CD4-positive, CD25-positive, alpha-beta regulatory T cell (primary cell): ENCODE results near the gene GINS2. TPM values are rescaled to one million over a fixed set of nuclear protein-coding genes. Genes with fewer than 3 reads are reported as not detected.

Experiments
- ATAC-seq, 2 donors: fragments of 150-1000 bp; cut with Tn5 transposase; one replicate each; pipeline ENCODE4 v1.10.0; 2021; ENCODE audit warnings: low read depth in 2 of 2, moderate number of reproducible peaks in 2 of 2, moderate library complexity in 1 of 2
- DNase-seq, 3 donors: peaks; one replicate each; pipeline versions ENCODE4 v3.0.0 to v3.0.0-alpha.2; 2012 to 2022; ENCODE audit warnings: mixed read lengths in 1 of 3
- H3K27ac ChIP-seq: one replicate; pipeline ENCODE4 v1.7.0; 2013; ENCODE audit warnings: mild to moderate bottlenecking, low read length; ENCODE audit not compliant: insufficient read depth, poor library complexity, severe bottlenecking
- H3K27me3 ChIP-seq: one replicate; pipeline ENCODE4 v1.7.0; 2013; ENCODE audit warnings: low read length; ENCODE audit not compliant: control insufficient read depth, insufficient read depth
- H3K36me3 ChIP-seq: one replicate; pipeline ENCODE4 v1.7.0; 2013; ENCODE audit warnings: mild to moderate bottlenecking, low read length, moderate library complexity; ENCODE audit not compliant: control insufficient read depth, insufficient read depth
- H3K4me1 ChIP-seq: 2 replicates; pipeline ENCODE4 v1.7.0; 2013; ENCODE audit warnings: mild to moderate bottlenecking, low read length; ENCODE audit not compliant: insufficient read depth, control insufficient read depth, poor library complexity, severe bottlenecking
- H3K4me3 ChIP-seq: one replicate; pipeline ENCODE4 v1.7.0; 2013; ENCODE audit warnings: low read depth, mild to moderate bottlenecking, low read length, moderate library complexity
- H3K9me3 ChIP-seq, 2 experiments: 1 replicate in 1 of 2; 2 replicates in 1 of 2; pipeline ENCODE4 v1.7.0; 2013; ENCODE audit warnings: low read length in 2 of 2, mild to moderate bottlenecking in 1 of 2, moderate library complexity in 1 of 2; ENCODE audit not compliant: control insufficient read depth in 2 of 2
- H3K27ac Mint-ChIP-seq, 3 donors: one replicate each; pipeline ENCODE4 v1.8.0; 2020 to 2022; ENCODE audit warnings: mild to moderate bottlenecking in 3 of 3, mixed read lengths in 3 of 3, moderate library complexity in 2 of 3
- H3K27me3 Mint-ChIP-seq: one replicate; pipeline ENCODE4 v1.8.0; 2022; ENCODE audit warnings: mild to moderate bottlenecking, mixed read lengths
- H3K36me3 Mint-ChIP-seq: one replicate; pipeline ENCODE4 v1.8.0; 2020; ENCODE audit warnings: mixed read lengths
- H3K4me1 Mint-ChIP-seq, 4 donors: one replicate each; pipeline ENCODE4 v1.8.0; 2020 to 2022; ENCODE audit warnings: mixed read lengths in 4 of 4, mild to moderate bottlenecking in 1 of 4
- H3K4me3 Mint-ChIP-seq, 4 donors: one replicate each; pipeline ENCODE4 v1.8.0; 2020 to 2022; ENCODE audit warnings: mild to moderate bottlenecking in 4 of 4, mixed read lengths in 4 of 4, moderate library complexity in 3 of 4
- H3K9me3 Mint-ChIP-seq, 7 donors: one replicate each; pipeline ENCODE4 v1.8.0; 2020 to 2022; ENCODE audit warnings: mixed read lengths in 7 of 7, mild to moderate bottlenecking in 3 of 7, moderate library complexity in 2 of 7
- polyA plus RNA-seq, 4 donors: library from polyadenylated mRNA; unstranded; fragments of 300-500 nt; fragmentation: Illumina TruSeq; gene quantifications; one replicate each; pipeline ENCODE4 v1.2.3, GENCODE V29; 2021
- total RNA-seq: library from RNA; stranded (reverse); gene quantifications from one replicate; pipeline ENCODE4 v1.2.3, GENCODE V29; 2022

The GINS2 gene
- total and polyA plus RNA-seq, 5 donors from 2014 or later = 2.9 to 5.1 (median 3.9) TPM

DNA sequence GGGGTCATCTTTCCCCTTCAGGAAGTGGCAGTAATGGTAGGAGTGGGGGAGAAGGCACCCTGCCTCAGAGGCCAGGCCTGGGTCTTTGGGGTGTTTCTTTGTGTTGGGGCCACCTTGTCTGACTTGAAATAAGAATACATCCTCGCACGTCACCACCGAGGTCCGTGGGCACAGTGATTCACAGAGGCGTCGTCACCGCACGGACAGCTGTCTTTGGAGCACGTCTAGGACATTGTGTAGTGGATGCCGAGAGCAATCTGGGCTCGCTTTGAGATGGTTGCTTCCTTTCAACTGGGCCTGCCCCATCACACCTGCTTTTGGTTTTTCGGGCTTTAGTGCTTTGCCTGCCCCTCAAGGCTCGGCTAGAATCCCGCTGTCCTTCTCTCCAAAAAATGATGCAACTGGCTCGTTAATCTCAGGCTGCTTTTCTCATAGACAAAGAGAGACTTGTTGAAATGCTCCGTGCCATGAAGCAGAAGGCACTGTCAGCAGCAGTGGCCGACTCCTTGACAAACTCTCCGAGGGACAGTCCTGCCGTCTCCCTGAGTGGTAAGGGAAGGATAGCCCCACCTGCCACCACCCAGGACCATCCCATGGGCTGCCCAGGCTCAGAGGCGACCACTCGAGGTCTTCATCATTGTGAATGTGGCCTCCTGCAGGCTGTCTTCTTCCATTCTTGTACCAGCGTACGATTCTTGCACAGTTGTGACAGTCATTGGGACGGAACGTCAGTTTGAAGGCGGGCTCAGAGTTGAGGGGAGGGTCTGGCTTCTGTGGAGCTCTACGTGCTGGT is 24.0 kb downstream of the GINS2 start:
- peaks cover 21% of the 10 kb centered on the region for H3K36me3 Mint-ChIP-seq
- Histone ChIP-seq H3K4me1 (no peaks in the 10 kb centered on the region), H3K9me3 (no peaks in the 10 kb centered on the region), H3K36me3 (peaks cover 36% of the 10 kb centered on the region), H3K27ac (no peak overlapping the region), H3K27me3 (no peaks in the 10 kb centered on the region), H3K4me3 (no peak overlapping the region)
- peaks cover 0 to 3% (median 0%) of the 10 kb centered on the region in 4 donors for H3K4me1 Mint-ChIP-seq
- ATAC-seq (no peak), DNase-seq (no peak)
- H3K4me3 Mint-ChIP-seq = no peak overlapping the region
- no peaks in the 10 kb centered on the region for H3K9me3 Mint-ChIP-seq
- H3K27me3 Mint-ChIP-seq = no peaks in the 10 kb centered on the region
- peak overlapping the region in 1 of 3 donors; percentile 26 for H3K27ac Mint-ChIP-seq

DNA sequence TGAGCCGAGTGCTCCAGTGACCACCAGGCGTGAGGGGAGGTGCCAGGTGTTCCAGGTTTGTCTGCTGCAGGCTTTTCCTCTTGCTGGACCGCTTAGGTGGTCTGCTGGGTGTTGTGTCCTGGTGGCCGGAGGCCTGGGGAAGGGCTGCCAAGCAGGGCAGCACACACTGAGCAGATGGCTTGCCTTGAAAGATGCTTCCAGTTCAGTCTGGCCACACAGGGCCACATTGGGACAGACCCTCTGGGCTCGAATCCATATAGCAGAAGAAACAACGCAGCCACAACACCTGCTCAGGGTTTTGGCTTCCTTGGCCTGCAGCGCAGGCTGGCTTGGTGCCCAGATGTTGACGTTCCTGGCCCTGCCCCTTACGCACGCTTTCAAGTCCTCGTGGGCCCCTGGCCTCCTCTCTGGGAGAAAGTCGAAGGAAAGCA is 24.8 kb downstream of the GINS2 start:
- no peaks in the 10 kb centered on the region for H3K9me3 Mint-ChIP-seq
- H3K4me1 ChIP-seq = no peaks in the 10 kb centered on the region
- no peak for DNase-seq
- H3K36me3 Mint-ChIP-seq = peaks cover 23% of the 10 kb centered on the region
- no peaks in the 10 kb centered on the region for H3K27me3 Mint-ChIP-seq
- no peak overlapping the region for H3K27ac Mint-ChIP-seq
- H3K4me1 Mint-ChIP-seq = peaks cover 0 to 3% (median 0%) of the 10 kb centered on the region in 4 donors
- H3K4me3 Mint-ChIP-seq = no peak overlapping the region
- ATAC-seq = no peak
- H3K27ac ChIP-seq = no peak overlapping the region
- H3K4me3 ChIP-seq = no peak overlapping the region
- H3K27me3 ChIP-seq = no peaks in the 10 kb centered on the region
- peaks cover 33% of the 10 kb centered on the region for H3K36me3 ChIP-seq
- no peaks in the 10 kb centered on the region for H3K9me3 ChIP-seq

DNA sequence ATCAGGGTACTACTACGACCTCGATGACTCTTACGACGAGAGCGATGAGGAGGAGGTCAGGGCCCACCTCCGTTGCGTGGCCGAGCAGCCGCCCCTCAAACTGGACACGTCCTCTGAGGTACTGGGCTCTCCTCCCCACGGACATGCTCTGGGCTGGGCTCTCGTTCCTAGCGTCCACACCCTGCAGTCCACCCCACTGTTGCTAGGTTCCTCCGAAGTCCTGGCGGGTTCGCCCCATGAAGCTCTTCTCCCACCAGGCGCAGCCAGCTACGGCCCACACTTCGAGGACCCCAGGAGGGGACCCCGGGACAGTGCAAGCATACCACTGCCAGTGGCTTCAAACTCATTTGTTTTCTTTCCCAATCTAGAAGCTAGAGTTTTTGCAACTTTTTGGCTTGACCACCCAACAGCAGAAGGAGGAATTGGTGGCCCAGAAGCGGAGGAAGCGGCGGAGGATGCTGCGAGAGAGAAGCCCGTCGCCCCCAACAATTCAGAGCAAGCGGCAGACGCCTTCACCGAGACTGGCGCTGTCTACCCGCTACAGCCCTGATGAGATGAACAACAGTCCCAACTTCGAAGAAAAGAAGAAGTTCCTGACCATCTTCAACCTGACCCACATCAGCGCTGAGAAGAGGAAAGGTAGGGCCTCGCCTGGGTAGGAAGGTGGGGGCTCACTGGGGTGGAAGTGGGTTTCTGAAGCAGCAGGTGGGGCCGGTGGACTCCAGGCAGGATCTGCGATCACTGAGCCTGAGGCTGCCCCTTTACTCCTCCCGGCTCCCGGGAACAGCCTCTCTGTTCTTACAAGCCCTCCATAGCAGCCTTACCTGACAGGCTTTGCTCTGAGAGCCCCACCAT is 25.6 kb downstream of the GINS2 start:
- no peak overlapping the region for H3K27ac Mint-ChIP-seq
- no peaks in the 10 kb centered on the region for H3K9me3 ChIP-seq
- no peaks in the 10 kb centered on the region for H3K27me3 Mint-ChIP-seq
- H3K36me3 ChIP-seq = peaks cover 28% of the 10 kb centered on the region
- DNase-seq = no peak
- no peaks in the 10 kb centered on the region for H3K9me3 Mint-ChIP-seq
- no peak overlapping the region for H3K27ac ChIP-seq
- H3K4me3 ChIP-seq = no peak overlapping the region
- ATAC-seq = no peak
- H3K36me3 Mint-ChIP-seq = peaks cover 23% of the 10 kb centered on the region
- H3K4me1 ChIP-seq = no peaks in the 10 kb centered on the region
- H3K4me3 Mint-ChIP-seq = no peak overlapping the region
- no peaks in the 10 kb centered on the region for H3K27me3 ChIP-seq
- H3K4me1 Mint-ChIP-seq = peaks cover 0 to 3% (median 0%) of the 10 kb centered on the region in 4 donors

DNA sequence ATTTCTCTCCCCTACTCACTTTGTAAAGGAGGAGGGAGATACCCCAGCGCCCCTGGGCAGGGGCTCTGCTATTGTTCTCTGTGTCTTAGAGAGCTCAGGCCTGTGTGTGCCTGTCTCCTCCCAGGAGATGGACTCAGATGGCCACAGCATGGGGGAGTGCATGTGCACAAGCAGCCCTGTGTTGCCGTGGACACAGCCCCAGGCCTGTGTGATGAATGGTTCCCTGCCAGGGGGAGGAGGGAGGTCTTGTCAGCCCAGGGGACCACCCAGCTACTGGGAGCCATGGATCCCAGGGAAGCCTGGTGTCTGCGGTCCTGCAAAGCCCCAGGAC is 26.3 kb downstream of the GINS2 start:
- H3K36me3 ChIP-seq = peaks cover 28% of the 10 kb centered on the region
- H3K36me3 Mint-ChIP-seq = peaks cover 27% of the 10 kb centered on the region
- no peaks in the 10 kb centered on the region for H3K27me3 ChIP-seq
- no peaks in the 10 kb centered on the region for H3K9me3 ChIP-seq
- H3K27me3 Mint-ChIP-seq = no peaks in the 10 kb centered on the region
- H3K27ac ChIP-seq = no peak overlapping the region
- no peak overlapping the region for H3K27ac Mint-ChIP-seq
- no peak for ATAC-seq
- H3K4me1 Mint-ChIP-seq = peaks cover 0 to 3% (median 0%) of the 10 kb centered on the region in 4 donors
- no peak overlapping the region for H3K4me3 ChIP-seq
- no peak for DNase-seq
- H3K9me3 Mint-ChIP-seq = no peaks in the 10 kb centered on the region
- no peak overlapping the region for H3K4me3 Mint-ChIP-seq
- no peaks in the 10 kb centered on the region for H3K4me1 ChIP-seq

DNA sequence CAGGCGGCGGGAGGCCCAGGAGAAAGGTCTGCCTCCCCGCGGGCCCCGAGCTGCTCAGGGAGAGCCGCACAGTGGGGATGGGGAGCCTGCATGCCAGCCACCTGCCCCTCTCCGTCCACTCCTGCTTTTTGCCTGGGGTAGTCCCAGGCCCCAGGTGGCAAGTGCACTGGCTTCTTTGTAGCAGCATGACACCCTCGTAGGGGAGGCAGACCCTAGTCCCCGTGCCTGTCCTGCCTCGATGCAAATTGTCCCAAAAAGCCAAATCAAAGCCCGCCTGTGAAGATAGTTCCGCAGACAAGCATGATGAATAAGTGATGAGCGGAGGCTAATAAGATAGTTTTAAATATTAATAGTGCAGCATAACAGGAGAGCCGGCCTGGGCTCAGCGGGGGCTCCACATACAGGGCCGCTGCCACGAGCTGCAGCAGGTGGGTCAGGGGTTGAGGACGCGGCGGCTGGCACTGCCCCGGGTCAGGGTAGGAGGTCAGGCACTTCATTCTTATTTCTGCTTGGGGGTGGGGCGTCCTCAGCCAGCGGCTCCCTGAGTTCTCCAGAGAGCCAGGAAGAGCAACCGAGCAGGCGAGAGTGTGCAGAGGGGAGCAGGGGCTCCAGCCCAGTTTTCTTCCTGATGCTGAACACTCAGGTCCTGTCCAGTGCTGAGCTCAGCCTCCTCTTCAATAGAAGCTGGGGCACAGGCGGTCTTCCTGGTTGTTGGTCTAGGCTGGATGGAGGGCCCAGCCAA is 26.8 kb downstream of the GINS2 start:
- no peak for DNase-seq
- Mint-ChIP-seq H3K4me1 (peaks cover 0 to 3% (median 0%) of the 10 kb centered on the region in 4 donors), H3K9me3 (no peaks in the 10 kb centered on the region), H3K27ac (no peak overlapping the region), H3K4me3 (no peak overlapping the region), H3K27me3 (no peaks in the 10 kb centered on the region), H3K36me3 (peaks cover 27% of the 10 kb centered on the region)
- no peaks in the 10 kb centered on the region for H3K9me3 ChIP-seq
- no peak for ATAC-seq
- no peak overlapping the region for H3K4me3 ChIP-seq
- no peaks in the 10 kb centered on the region for H3K4me1 ChIP-seq
- no peak overlapping the region for H3K27ac ChIP-seq
- peaks cover 27% of the 10 kb centered on the region for H3K36me3 ChIP-seq
- no peaks in the 10 kb centered on the region for H3K27me3 ChIP-seq

DNA sequence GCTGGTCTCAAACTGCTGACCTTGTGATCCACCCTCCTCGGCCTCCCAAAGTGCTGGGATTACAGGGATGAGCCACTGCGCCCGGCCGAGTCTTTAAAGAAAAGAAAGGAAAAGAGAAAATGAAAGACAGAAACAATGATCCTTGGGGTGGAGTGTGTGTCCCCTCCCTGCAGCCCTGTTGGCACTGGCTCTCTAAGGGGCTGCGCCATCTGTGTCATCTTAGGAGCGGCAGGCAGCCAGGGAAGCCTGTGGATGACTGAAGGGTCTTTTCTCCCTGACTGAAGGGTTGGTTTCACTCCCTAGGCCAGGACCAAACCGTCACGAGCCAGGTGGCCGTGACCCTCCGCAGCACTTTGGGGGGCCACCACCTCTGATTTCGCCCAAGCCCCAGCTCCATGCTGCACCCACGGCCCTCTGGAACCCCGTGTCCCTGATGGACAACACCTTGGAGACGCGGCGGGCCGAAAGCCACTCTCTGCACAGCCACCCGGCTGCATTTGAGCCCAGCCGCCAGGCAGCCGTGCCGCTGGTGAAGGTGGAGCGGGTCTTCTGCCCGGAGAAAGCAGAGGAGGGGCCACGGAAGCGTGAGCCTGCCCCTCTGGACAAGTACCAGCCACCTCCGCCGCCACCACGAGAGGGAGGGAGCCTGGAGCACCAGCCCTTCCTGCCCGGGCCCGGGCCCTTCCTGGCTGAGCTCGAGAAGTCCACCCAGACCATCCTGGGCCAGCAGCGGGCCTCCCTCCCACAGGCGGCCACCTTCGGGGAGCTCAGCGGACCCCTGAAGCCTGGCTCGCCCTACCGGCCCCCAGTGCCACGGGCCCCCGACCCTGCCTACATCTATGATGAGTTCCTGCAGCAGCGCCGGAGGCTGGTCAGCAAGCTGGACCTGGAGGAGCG is 27.7 kb downstream of the GINS2 start:
- no peak overlapping the region for H3K27ac Mint-ChIP-seq

More for the DNA sequence above, 27.7 kb downstream of the GINS2 start:
- no peaks in the 10 kb centered on the region for H3K9me3 ChIP-seq
- no peak overlapping the region for H3K4me3 Mint-ChIP-seq
- no peaks in the 10 kb centered on the region for H3K9me3 Mint-ChIP-seq
- H3K27ac ChIP-seq = no peak overlapping the region
- no peak for ATAC-seq
- no peaks in the 10 kb centered on the region for H3K27me3 ChIP-seq
- peaks cover 0 to 3% (median 0%) of the 10 kb centered on the region in 4 donors for H3K4me1 Mint-ChIP-seq
- H3K36me3 ChIP-seq = peaks cover 21% of the 10 kb centered on the region
- no peak overlapping the region for H3K4me3 ChIP-seq
- DNase-seq = no peak
- H3K36me3 Mint-ChIP-seq = peaks cover 26% of the 10 kb centered on the region
- H3K4me1 ChIP-seq = no peaks in the 10 kb centered on the region
- H3K27me3 Mint-ChIP-seq = no peaks in the 10 kb centered on the region
